ENCODE measurements around the gene TENM3. TPM values are rescaled to one million over a fixed set of nuclear protein-coding genes. Genes with fewer than 3 reads are reported as not detected.

TENM3 gene
- total RNA-seq, 1 donor from 2014 or later, result not detected

DNA sequence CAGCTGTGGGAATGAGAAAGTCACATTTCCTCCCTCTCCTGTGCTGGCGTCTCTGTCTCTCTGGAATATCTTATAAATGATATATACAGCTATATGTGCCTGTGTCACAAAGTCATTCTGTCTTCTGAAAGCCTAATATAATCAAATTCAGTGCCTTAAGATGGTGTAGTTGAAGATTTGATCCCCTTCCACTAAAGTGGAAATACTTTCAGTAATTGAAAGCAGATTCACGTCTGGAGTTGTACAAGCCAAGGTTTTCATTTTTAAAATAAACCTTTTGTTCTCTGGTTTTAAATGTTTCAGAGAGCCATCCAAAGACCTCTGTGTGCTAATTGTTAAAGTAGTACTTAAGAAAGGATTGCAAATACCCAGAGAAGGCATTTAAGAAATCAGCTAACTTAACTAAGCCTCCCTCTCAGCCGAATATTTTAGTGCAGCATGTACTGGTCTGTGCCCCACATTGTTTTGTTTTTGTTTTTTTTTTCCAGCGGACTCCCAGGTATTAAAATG is 206.8 kb downstream of the TENM3 start:
- peak overlapping the region; percentile 73 for H3K4me3 Mint-ChIP-seq
- ChIA-PET CTCF (no interaction called here), POLR2A (no interaction called here)
- TF ChIP-seq, protein P1, sequence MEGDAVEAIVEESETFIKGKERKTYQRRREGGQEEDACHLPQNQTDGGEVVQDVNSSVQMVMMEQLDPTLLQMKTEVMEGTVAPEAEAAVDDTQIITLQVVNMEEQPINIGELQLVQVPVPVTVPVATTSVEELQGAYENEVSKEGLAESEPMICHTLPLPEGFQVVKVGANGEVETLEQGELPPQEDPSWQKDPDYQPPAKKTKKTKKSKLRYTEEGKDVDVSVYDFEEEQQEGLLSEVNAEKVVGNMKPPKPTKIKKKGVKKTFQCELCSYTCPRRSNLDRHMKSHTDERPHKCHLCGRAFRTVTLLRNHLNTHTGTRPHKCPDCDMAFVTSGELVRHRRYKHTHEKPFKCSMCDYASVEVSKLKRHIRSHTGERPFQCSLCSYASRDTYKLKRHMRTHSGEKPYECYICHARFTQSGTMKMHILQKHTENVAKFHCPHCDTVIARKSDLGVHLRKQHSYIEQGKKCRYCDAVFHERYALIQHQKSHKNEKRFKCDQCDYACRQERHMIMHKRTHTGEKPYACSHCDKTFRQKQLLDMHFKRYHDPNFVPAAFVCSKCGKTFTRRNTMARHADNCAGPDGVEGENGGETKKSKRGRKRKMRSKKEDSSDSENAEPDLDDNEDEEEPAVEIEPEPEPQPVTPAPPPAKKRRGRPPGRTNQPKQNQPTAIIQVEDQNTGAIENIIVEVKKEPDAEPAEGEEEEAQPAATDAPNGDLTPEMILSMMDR (IDR thresholded peaks at IDR 0.05), result no peak
- H3K36me3 Mint-ChIP-seq (ENCODE audit: low read depth), result no peaks in the 10 kb centered on the region
- H3K27ac Mint-ChIP-seq, result no peak overlapping the region
- ATAC-seq (ENCODE audit: low read depth) (no peak), DNase-seq (no peak)
- H3K4me1 Mint-ChIP-seq, result peaks cover 21% of the 10 kb centered on the region
- peaks cover 56% of the 10 kb centered on the region for H3K27me3 Mint-ChIP-seq
- intact Hi-C loops (cut with micrococcal nuclease), result no loop called here
- H3K9me3 Mint-ChIP-seq, result no peaks in the 10 kb centered on the region

- H3K27ac Mint-ChIP-seq, result no peak overlapping the region
- ChIA-PET POLR2A (no interaction called here), CTCF (no interaction called here)
- no peaks in the 10 kb centered on the region for H3K9me3 Mint-ChIP-seq
- no peaks in the 10 kb centered on the region for H3K36me3 Mint-ChIP-seq (ENCODE audit: low read depth)
- peaks cover 48% of the 10 kb centered on the region for H3K27me3 Mint-ChIP-seq
- intact Hi-C loops (cut with micrococcal nuclease), result no loop called here
- DNase-seq, result no peak
- peaks cover 21% of the 10 kb centered on the region for H3K4me1 Mint-ChIP-seq
- no peak for ATAC-seq (ENCODE audit: low read depth)
- TF ChIP-seq, protein P1 (IDR thresholded peaks at IDR 0.05), result no peak
- H3K4me3 Mint-ChIP-seq, result no peak overlapping the region
Observed at GRCh38 chr4:182451441-182451840, 208.2 kb downstream of the TENM3 start.

DNA sequence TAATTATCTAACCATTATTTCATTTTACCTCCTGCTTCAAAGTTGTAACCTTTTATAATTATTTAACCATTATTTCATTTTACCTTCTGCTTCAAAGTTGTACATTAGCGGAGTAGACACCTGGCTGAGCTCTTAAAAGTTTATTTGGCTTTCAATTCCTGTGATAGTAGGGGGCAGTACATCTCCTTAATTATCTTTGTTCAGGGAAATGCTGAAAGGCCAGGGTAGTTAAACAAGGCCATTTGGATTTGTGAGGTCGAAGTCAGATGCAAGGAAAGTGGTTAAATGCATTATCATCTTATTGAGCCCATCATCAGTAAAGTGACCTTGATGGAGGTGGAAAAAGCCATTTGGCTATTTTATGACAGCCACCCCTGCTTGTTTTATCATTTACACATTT is 210.6 kb downstream of the TENM3 start:
- Mint-ChIP-seq H3K4me3 (no peak overlapping the region), H3K27ac (no peak overlapping the region), H3K4me1 (peaks cover 12% of the 10 kb centered on the region), H3K36me3 (ENCODE audit: low read depth) (no peaks in the 10 kb centered on the region), H3K27me3 (peaks cover 31% of the 10 kb centered on the region), H3K9me3 (no peaks in the 10 kb centered on the region)
- TF ChIP-seq, protein P1 (IDR thresholded peaks at IDR 0.05), result no peak
- DNase-seq, result no peak
- ATAC-seq (ENCODE audit: low read depth), result no peak
- ChIA-PET CTCF (no interaction called here), POLR2A (no interaction called here)
- intact Hi-C loops (cut with micrococcal nuclease), result no loop called here

DNA sequence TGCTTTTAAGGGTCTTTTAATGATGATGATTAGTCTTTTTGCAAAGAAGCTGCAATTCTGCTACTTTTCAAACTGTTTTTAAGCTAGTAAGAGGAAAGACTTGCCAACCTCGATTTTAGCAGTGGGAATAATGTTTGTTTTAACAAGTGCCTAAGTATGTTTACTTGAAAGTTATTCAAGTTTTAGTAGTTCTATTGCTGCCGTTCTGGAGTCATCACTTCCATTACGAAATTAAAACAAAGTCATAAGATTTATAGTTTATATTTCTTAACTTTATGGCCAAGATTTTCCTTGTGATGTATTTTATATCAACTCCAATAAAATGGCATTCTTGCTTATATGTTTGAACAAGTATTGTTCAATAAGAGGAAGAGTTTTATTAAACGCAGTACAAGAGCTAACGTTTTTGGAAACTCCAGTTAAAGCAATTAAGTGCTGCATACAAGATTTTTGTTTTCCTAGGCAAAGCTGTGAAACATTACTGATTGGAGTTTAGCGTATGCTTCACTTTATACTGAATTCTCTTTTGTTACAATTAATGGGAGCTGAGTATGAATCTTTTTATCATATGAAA is 211.3 kb downstream of the TENM3 start:
- POLR2A ChIA-PET, result no interaction called here
- no peaks in the 10 kb centered on the region for H3K36me3 Mint-ChIP-seq (ENCODE audit: low read depth)
- H3K4me1 Mint-ChIP-seq, result peaks cover 7% of the 10 kb centered on the region
- ATAC-seq (ENCODE audit: low read depth) (no peak), DNase-seq (no peak)
- intact Hi-C loops (cut with micrococcal nuclease), result no loop called here
- TF ChIP-seq, protein P1 (IDR thresholded peaks at IDR 0.05), result no peak
- H3K27ac Mint-ChIP-seq, result no peak overlapping the region
- peaks cover 27% of the 10 kb centered on the region for H3K27me3 Mint-ChIP-seq
- no peak overlapping the region for H3K4me3 Mint-ChIP-seq
- CTCF ChIA-PET, result no interaction called here
- no peaks in the 10 kb centered on the region for H3K9me3 Mint-ChIP-seq

GRCh38 chr4:182465114-182465513 is 221.9 kb downstream of the TENM3 start:
- Mint-ChIP-seq H3K9me3 (no peaks in the 10 kb centered on the region), H3K27ac (no peak overlapping the region), H3K27me3 (peaks cover 7% of the 10 kb centered on the region), H3K4me1 (no peaks in the 10 kb centered on the region), H3K36me3 (ENCODE audit: low read depth) (no peaks in the 10 kb centered on the region), H3K4me3 (no peak overlapping the region)
- TF ChIP-seq, protein P1 (IDR thresholded peaks at IDR 0.05), result no peak
- ChIA-PET CTCF (no interaction called here), POLR2A (no interaction called here)
- DNase-seq, result no peak
- intact Hi-C loops (cut with micrococcal nuclease), result no loop called here
- ATAC-seq (ENCODE audit: low read depth), result no peak
